GM21576 (cell line): ENCODE results near the gene MOV10L1.
"Not testable (repeated sequence)": the region's sequence is repeated elsewhere in the genome, so short reads cannot be mapped to it uniquely, and the experiment has no call there.

Experiments used
- ATAC-seq: cut with Tn5 transposase; IDR thresholded peaks from one replicate; pipeline ENCODE4 v1.9.1; 2021; ENCODE audit warnings: mild to moderate bottlenecking, moderate library complexity; ENCODE audit not compliant: unreplicated experiment

Gene MOV10L1

GRCh38 chr22:50131894-50132293 lies 42.1 kb downstream of the MOV10L1 start:
- no peak for ATAC-seq

GRCh38 chr22:50134481-50134880 lies 44.7 kb downstream of the MOV10L1 start:
- no peak for ATAC-seq

GRCh38 chr22:50136581-50137015 lies 46.8 kb downstream of the MOV10L1 start:
- ATAC-seq: no peak

- not testable (repeated sequence) for ATAC-seq
Measured at GRCh38 chr22:50137277-50137676, 47.5 kb downstream of the MOV10L1 start.

GRCh38 chr22:50138041-50138440 lies 48.2 kb downstream of the MOV10L1 start:
- no peak for ATAC-seq

- no peak for ATAC-seq
Measured at GRCh38 chr22:50138988-50139387, 49.2 kb downstream of the MOV10L1 start.

- ATAC-seq: no peak
Measured at GRCh38 chr22:50139843-50140415, 50.1 kb downstream of the MOV10L1 start.

- ATAC-seq: no peak
Measured at GRCh38 chr22:50140615-50141014, 50.8 kb downstream of the MOV10L1 start.

GRCh38 chr22:50141462-50141861 lies 51.7 kb downstream of the MOV10L1 start:
- ATAC-seq: no peak

- ATAC-seq: no peak
Measured at GRCh38 chr22:50141891-50142363, 52.1 kb downstream of the MOV10L1 start.

GRCh38 chr22:50143096-50143495 lies 53.3 kb downstream of the MOV10L1 start:
- ATAC-seq: no peak

- ATAC-seq: no peak
Measured at GRCh38 chr22:50144005-50144614, 54.3 kb downstream of the MOV10L1 start.

- no peak for ATAC-seq
Measured at GRCh38 chr22:50145721-50146438, 56.1 kb downstream of the MOV10L1 start.

- no peak for ATAC-seq
Measured at GRCh38 chr22:50146439-50147238, 56.8 kb downstream of the MOV10L1 start.

GRCh38 chr22:50147258-50148165 lies 57.7 kb downstream of the MOV10L1 start:
- not testable (repeated sequence) for ATAC-seq

GRCh38 chr22:50148166-50148500 lies 58.3 kb downstream of the MOV10L1 start:
- no peak for ATAC-seq

GRCh38 chr22:50148991-50149721 lies 59.4 kb downstream of the MOV10L1 start:
- ATAC-seq: no peak

GRCh38 chr22:50150161-50151129 lies 60.6 kb downstream of the MOV10L1 start:
- no peak for ATAC-seq
